K562 (cell line): Measurements from ENCODE around the gene ELF1. TPM values are rescaled to one million over a fixed set of nuclear protein-coding genes. Genes with fewer than 3 reads are reported as not detected.

ENCODE experiments used
- CREB3L1 ChIP-seq: fragments of 450-650 bp; IDR thresholded peaks from 2 replicates; pipeline ENCODE4 v1.6.1; 2014; ENCODE audit warnings: low read depth, mild to moderate bottlenecking, moderate library complexity, borderline replicate concordance
- FOXA3 ChIP-seq, 2 experiments: fragments of 450-650 bp in 1 of 2; sonication (generic) in 1 of 2; formaldehyde crosslinking; IDR thresholded peaks in 1 of 2; conservative IDR thresholded peaks in 1 of 2; 2 replicates each; pipeline versions ENCODE4 v1.4.0 to v1.8.0; 2020 to 2022; ENCODE audit warnings: mild to moderate bottlenecking in 2 of 2, missing genetic modification reagents in 1 of 2
- GMEB1 ChIP-seq: fragments of 250-450 bp; sonication (Bioruptor Pico); IDR thresholded peaks from 2 replicates; pipeline ENCODE4 v1.4.0; 2020; ENCODE audit warnings: mild to moderate bottlenecking
- HMG20B ChIP-seq: fragments of 250-450 bp; sonication (Bioruptor Pico); IDR thresholded peaks from 2 replicates; pipeline ENCODE4 v1.5.0; 2021; ENCODE audit warnings: mild to moderate bottlenecking
- HNRNPLL ChIP-seq: fragments of 200-400 bp; formaldehyde crosslinking; IDR thresholded peaks from 2 replicates; pipeline ENCODE4 v1.6.1; 2017; ENCODE audit warnings: low read length, low read depth, mild to moderate bottlenecking; ENCODE audit not compliant: poor library complexity, severe bottlenecking
- KLF16 ChIP-seq: IDR thresholded peaks from 2 replicates; pipeline ENCODE4 v1.6.1; 2016; ENCODE audit warnings: antibody characterized with exemption
- MED1 ChIP-seq: sonication (generic); formaldehyde crosslinking; IDR thresholded peaks from 2 replicates; pipeline ENCODE4 v1.8.1; 2023; ENCODE audit warnings: missing genetic modification reagents, borderline replicate concordance
- NKRF ChIP-seq: fragments of 450-650 bp; IDR thresholded peaks from 2 replicates; pipeline ENCODE4 v1.6.1; 2016; ENCODE audit warnings: borderline replicate concordance
- SMAD3 ChIP-seq: fragments of 450-650 bp; formaldehyde crosslinking; conservative IDR thresholded peaks from 2 replicates; pipeline ENCODE4 v1.4.0; 2020; ENCODE audit warnings: mild to moderate bottlenecking
- SMAD4 ChIP-seq: fragments of 250-450 bp; sonication (Bioruptor Pico); conservative IDR thresholded peaks from 2 replicates; pipeline ENCODE4 v1.8.0; 2021; ENCODE audit warnings: inconsistent platforms, mild to moderate bottlenecking, moderate library complexity
- SMARCA4 ChIP-seq: fragments of 450-650 bp; IDR thresholded peaks from 2 replicates; pipeline ENCODE4 v1.6.1; 2016
- YBX1 ChIP-seq: fragments of 450-650 bp; IDR thresholded peaks from 2 replicates; pipeline ENCODE4 v1.7.1; 2016; ENCODE audit warnings: mild to moderate bottlenecking
- ZEB2 ChIP-seq: fragments of 450-650 bp; IDR thresholded peaks from 2 replicates; pipeline ENCODE4 v1.6.1; 2016
- ZMIZ1 ChIP-seq, 2 experiments: fragments of 150-350 bp in 1 of 2; IDR thresholded peaks; 2 replicates each; pipeline ENCODE4 v1.6.1; 2012 to 2016; ENCODE audit warnings: low read depth in 2 of 2, low read length in 2 of 2, mild to moderate bottlenecking in 1 of 2, moderate library complexity in 1 of 2
- ZNF518B ChIP-seq: fragments of 250-450 bp; sonication (Bioruptor Pico); IDR thresholded peaks from 2 replicates; pipeline ENCODE4 v1.5.0; 2021; ENCODE audit warnings: mild to moderate bottlenecking, moderate library complexity
- ZNF707 ChIP-seq: fragments of 250-450 bp; sonication (Bioruptor Pico); conservative IDR thresholded peaks from 2 replicates; pipeline ENCODE4 v1.8.0; 2022; ENCODE audit warnings: inconsistent platforms, mild to moderate bottlenecking, moderate library complexity
- polyA plus RNA-seq, 8 experiments: library from polyadenylated mRNA; depleted of rRNA in 4 of 8; stranded (reverse) in 5 of 8; unstranded in 3 of 8; fragments of >200 nt; fragmentation: Nextera tagmentation in 2 of 8; fragmentation: Illumina TruSeq in 1 of 8; extraction: Ambion mirVana in 2 of 8; extraction: Trizol in 1 of 8; gene quantifications; 2 replicates each; pipeline versions ENCODE4 v1.2.1 to v1.2.3, GENCODE V29; 2011 to 2014; ENCODE audit warnings: inconsistent platforms in 1 of 8, missing spikeins in 1 of 8
- total RNA-seq, 7 experiments: library from RNA; depleted of rRNA in 6 of 7; stranded (reverse); fragments of >200 nt in 6 of 7; fragmentation: Illumina TruSeq in 2 of 7; extraction: Trizol in 2 of 7; gene quantifications; 2 replicates each; pipeline versions ENCODE4 v1.2.1 to v1.2.3, GENCODE V29; 2011 to 2021; ENCODE audit warnings: low replicate concordance in 1 of 7

ELF1 gene
- total and polyA plus RNA-seq, 9 of the 15 experiments (the other 6 are each of a cell fraction or from before 2014, with no cell fraction given): 24.7 to 54.4 (median 33.4) TPM

- no peak; the same call in 1 of the 2 replicates for TF ChIP-seq CREB3L1
- peak; percentile 59 for TF ChIP-seq SMAD4
- TF ChIP-seq MED1 (CRISPR knock-in tag): no peak
- TF ChIP-seq ZNF707: no peak
- TF ChIP-seq YBX1: no peak
- TF ChIP-seq HNRNPLL: no peak
- no peak for TF ChIP-seq ZNF518B (CRISPR knock-in tag)
- TF ChIP-seq SMAD3 (CRISPR knock-in tag): 0 out of 2 replicates have a peak, but pooled peaks have one; percentile 36
- peak; percentile 40; the same call in 1 of the 2 replicates for TF ChIP-seq ZEB2
- no peak for TF ChIP-seq ZMIZ1 (IDR thresholded peaks at IDR 0.05; ENCODE audit: low read depth in 2 of 2, low read length in 2 of 2)
- no peak for TF ChIP-seq HMG20B (CRISPR knock-in tag)
- no peak for TF ChIP-seq GMEB1 (CRISPR knock-in tag)
- TF ChIP-seq FOXA3 (CRISPR knock-in tag; conservative IDR thresholded peaks at IDR 0.05 in 1 of 2, IDR thresholded peaks at IDR 0.05 in 1 of 2): no peak
- peak; percentile 81; the same call in 1 of the 2 replicates for TF ChIP-seq SMARCA4
- peak; percentile 67; the same call in 1 of the 2 replicates for TF ChIP-seq NKRF
- no peak for TF ChIP-seq KLF16
These were observed at the start of gene ELF1 (continued) for GRCh38 chr13:41019011-41019487.
